HepG2 (cell line): ENCODE measurements around the gene SGF29. TPM values are rescaled to one million over a fixed set of nuclear protein-coding genes. Genes with fewer than 3 reads are reported as not detected.

Experiments
- ADNP ChIP-seq: sonication (generic); formaldehyde crosslinking; IDR thresholded peaks from 2 replicates; pipeline ENCODE4 v1.4.0; 2020; ENCODE audit warnings: missing genetic modification reagents
- AFF4 ChIP-seq: sonication (generic); formaldehyde crosslinking; IDR thresholded peaks from 2 replicates; pipeline ENCODE4 v1.4.0; 2020; ENCODE audit warnings: missing genetic modification reagents
- HBP1 ChIP-seq: IDR thresholded peaks from 2 replicates; pipeline ENCODE4 v1.6.1; 2016; ENCODE audit warnings: low read depth, control low read depth
- IKZF5 ChIP-seq: IDR thresholded peaks from 2 replicates; pipeline ENCODE4 v1.6.1; 2018; ENCODE audit warnings: missing genetic modification reagents, mild to moderate bottlenecking, missing compliant biosample characterization
- MEF2D ChIP-seq: sonication (generic); formaldehyde crosslinking; IDR thresholded peaks from 2 replicates; pipeline ENCODE4 v1.5.1; 2020; ENCODE audit warnings: mild to moderate bottlenecking, missing genetic modification reagents
- PRDM4 ChIP-seq: sonication (generic); formaldehyde crosslinking; IDR thresholded peaks from 2 replicates; pipeline ENCODE4 v1.9.0; 2021; ENCODE audit warnings: missing genetic modification reagents, borderline replicate concordance
- PTBP1 ChIP-seq: fragments of 200-400 bp; formaldehyde crosslinking; IDR thresholded peaks from 2 replicates; pipeline ENCODE4 v1.6.1; 2018; ENCODE audit warnings: low read length, low read depth; ENCODE audit not compliant: poor library complexity, severe bottlenecking
- ZNF264 ChIP-seq: sonication (generic); formaldehyde crosslinking; IDR thresholded peaks from 2 replicates; pipeline ENCODE4 v1.4.0; 2020; ENCODE audit warnings: missing genetic modification reagents
- ZNF337 ChIP-seq: sonication (generic); formaldehyde crosslinking; IDR thresholded peaks from 2 replicates; pipeline ENCODE4 v1.5.1; 2020; ENCODE audit warnings: missing genetic modification reagents, low read depth, mild to moderate bottlenecking, borderline replicate concordance
- ZNF512B ChIP-seq: sonication (generic); formaldehyde crosslinking; IDR thresholded peaks from 2 replicates; pipeline ENCODE4 v1.5.1; 2020; ENCODE audit warnings: missing genetic modification reagents, mild to moderate bottlenecking, borderline replicate concordance
- ZNF530 ChIP-seq: sonication (generic); formaldehyde crosslinking; IDR thresholded peaks from 2 replicates; pipeline ENCODE4 v1.5.0; 2020; ENCODE audit warnings: low read depth, mild to moderate bottlenecking, missing genetic modification reagents
- ZNF629 ChIP-seq: sonication (generic); formaldehyde crosslinking; conservative IDR thresholded peaks from 2 replicates; pipeline ENCODE4 v1.5.0; 2020; ENCODE audit warnings: missing genetic modification reagents
- ZNF704 ChIP-seq: sonication (generic); formaldehyde crosslinking; IDR thresholded peaks from 2 replicates; pipeline ENCODE4 v1.8.1; 2023; ENCODE audit warnings: mild to moderate bottlenecking, inconsistent platforms, moderate library complexity, missing genetic modification reagents, borderline replicate concordance
- polyA plus RNA-seq, 8 experiments: library from polyadenylated mRNA; depleted of rRNA in 3 of 8; stranded (reverse) in 7 of 8; unstranded in 1 of 8; fragments of >200 nt; fragmentation: Illumina TruSeq in 4 of 8; extraction: Trizol in 4 of 8; gene quantifications; 2 replicates each; pipeline versions ENCODE4 v1.2.1 to v1.2.3, GENCODE V29; 2011 to 2016; ENCODE audit warnings: low read depth in 4 of 8, missing spikeins in 1 of 8, mixed read lengths in 1 of 8; ENCODE audit not compliant: insufficient read depth in 1 of 8
- total RNA-seq, 5 experiments: library from RNA; depleted of rRNA; stranded (reverse); fragments of >200 nt; fragmentation: Illumina TruSeq; extraction: Trizol; gene quantifications; 2 replicates each; pipeline ENCODE4 v1.2.3, GENCODE V29; 2016; ENCODE audit warnings: low read depth in 1 of 5

SGF29 gene
- total and polyA plus RNA-seq, 2 of the 13 experiments (the other 11 are each of a cell fraction or from before 2014, with no cell fraction given): 5.0 to 29.4 TPM

GRCh38 chr16:28538733-28539596 is 14.8 kb upstream of the SGF29 start, which contains the start of gene NUPR1 (continued):
- TF ChIP-seq ZNF704 (CRISPR knock-in tag) (no peak), ZNF530 (CRISPR knock-in tag) (no peak), ZNF629 (CRISPR knock-in tag) (0 out of 2 replicates have a peak, but pooled peaks have one; percentile 48), AFF4 (CRISPR knock-in tag) (no peak), ZNF337 (CRISPR knock-in tag) (no peak), ZNF512B (peak; percentile 81; the same call in 1 of the 2 replicates), PTBP1 (no peak), MEF2D (CRISPR knock-in tag) (0 out of 2 replicates have a peak, but pooled peaks have one; percentile 30), ADNP (CRISPR knock-in tag) (no peak), IKZF5 (peak; percentile 74; the same call in 1 of the 2 replicates), HBP1 (CRISPR knock-in tag) (no peak), ZNF264 (CRISPR knock-in tag) (peak; percentile 68; the same call in 1 of the 2 replicates), PRDM4 (peak; percentile 64; the same call in 1 of the 2 replicates)
